Measurements from ENCODE around the gene SH2B2.

Gene SH2B2

GRCh38 chr7:102294589-102294988, 7.9 kb downstream of the SH2B2 start:
- Histone ChIP-seq H3K4me1 (ENCODE audit: insufficient read depth, low read length) (0 out of 2 replicates have a peak, but pooled peaks cover 2% of the 10 kb centered on the region), H3K9me3 (ENCODE audit: insufficient read depth, low read length, severe bottlenecking) (no peaks in the 10 kb centered on the region), H3K79me2 (ENCODE audit: insufficient read depth, low read length) (no peaks in the 10 kb centered on the region), H4K20me1 (ENCODE audit: insufficient read depth, low read length) (peaks cover 16% of the 10 kb centered on the region), H3K27me3 (ENCODE audit: insufficient read depth, low read length, poor library complexity) (no peaks in the 10 kb centered on the region), H3K9ac (ENCODE audit: low read depth, low read length) (no peak overlapping the region), H2AFZ (ENCODE audit: low read depth, low read length) (no peak overlapping the region), H3K36me3 (ENCODE audit: insufficient read depth, low read length) (no peaks in the 10 kb centered on the region), H3K4me3 (ENCODE audit: low read depth in 1 of 2, low read length in 2 of 2) (no peak overlapping the region), H3K4me2 (ENCODE audit: insufficient read depth, low read length) (no peak overlapping the region), H3K27ac (ENCODE audit: low read length) (no peak overlapping the region)
- DNase-seq (no peak), ATAC-seq (ENCODE audit: insufficient read depth, low read depth) (no peak)
- TF ChIP-seq EZH2 (IDR thresholded peaks at IDR 0.05; ENCODE audit: borderline replicate concordance, low read depth, low read length, severe bottlenecking) = no peak
- TF ChIP-seq, protein P1, sequence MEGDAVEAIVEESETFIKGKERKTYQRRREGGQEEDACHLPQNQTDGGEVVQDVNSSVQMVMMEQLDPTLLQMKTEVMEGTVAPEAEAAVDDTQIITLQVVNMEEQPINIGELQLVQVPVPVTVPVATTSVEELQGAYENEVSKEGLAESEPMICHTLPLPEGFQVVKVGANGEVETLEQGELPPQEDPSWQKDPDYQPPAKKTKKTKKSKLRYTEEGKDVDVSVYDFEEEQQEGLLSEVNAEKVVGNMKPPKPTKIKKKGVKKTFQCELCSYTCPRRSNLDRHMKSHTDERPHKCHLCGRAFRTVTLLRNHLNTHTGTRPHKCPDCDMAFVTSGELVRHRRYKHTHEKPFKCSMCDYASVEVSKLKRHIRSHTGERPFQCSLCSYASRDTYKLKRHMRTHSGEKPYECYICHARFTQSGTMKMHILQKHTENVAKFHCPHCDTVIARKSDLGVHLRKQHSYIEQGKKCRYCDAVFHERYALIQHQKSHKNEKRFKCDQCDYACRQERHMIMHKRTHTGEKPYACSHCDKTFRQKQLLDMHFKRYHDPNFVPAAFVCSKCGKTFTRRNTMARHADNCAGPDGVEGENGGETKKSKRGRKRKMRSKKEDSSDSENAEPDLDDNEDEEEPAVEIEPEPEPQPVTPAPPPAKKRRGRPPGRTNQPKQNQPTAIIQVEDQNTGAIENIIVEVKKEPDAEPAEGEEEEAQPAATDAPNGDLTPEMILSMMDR (IDR thresholded peaks at IDR 0.05; ENCODE audit: borderline replicate concordance, extremely low read depth, low read length, poor library complexity, severe bottlenecking) = no peak

DNA sequence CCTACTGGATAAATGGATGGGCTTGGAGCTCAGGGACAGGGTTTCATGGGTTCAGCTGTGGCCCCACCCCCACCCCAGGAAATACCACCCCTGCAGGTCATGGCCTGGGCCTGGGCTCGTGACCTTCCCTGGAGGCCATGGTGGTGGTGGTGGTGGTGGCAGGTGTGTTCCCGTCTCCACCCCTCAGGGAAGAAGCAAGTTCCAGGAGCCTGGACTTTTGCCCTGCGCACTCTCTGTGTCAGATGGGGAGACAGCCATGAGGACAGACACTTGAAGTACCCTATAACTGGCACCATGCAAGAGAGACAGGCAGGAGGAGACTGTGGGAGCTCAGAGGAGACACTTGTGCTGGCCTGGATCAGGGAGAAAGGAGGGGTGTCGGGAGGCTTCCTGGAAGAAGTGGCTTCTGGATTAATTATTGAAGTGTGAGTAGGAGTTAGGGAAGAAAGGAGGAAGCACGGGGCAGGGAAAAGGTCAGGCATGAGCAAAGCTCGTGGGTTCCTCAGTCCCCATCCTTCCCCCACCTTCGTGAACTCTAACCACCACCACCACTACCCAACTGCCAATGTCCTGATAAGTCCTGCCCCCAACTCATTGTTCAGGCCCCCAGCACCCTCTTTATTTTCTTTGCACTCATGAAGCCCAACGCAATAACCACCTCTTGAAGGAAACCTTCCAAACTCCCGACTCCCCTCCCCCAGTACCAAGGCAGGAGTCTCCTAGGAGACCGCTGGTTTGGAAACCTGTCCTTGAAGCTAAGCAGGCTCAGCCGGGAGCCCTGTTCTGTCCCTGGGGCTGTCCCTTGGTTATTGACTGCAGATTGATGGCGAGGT, 8.9 kb downstream of the SH2B2 start:
- TF ChIP-seq, protein P1 (IDR thresholded peaks at IDR 0.05; ENCODE audit: borderline replicate concordance, extremely low read depth, low read length, poor library complexity, severe bottlenecking) = no peak
- no peak for TF ChIP-seq EZH2 (IDR thresholded peaks at IDR 0.05; ENCODE audit: borderline replicate concordance, low read depth, low read length, severe bottlenecking)
- Histone ChIP-seq H3K4me3 (ENCODE audit: low read depth in 1 of 2, low read length in 2 of 2) (no peak overlapping the region), H3K27me3 (ENCODE audit: insufficient read depth, low read length, poor library complexity) (no peaks in the 10 kb centered on the region), H3K36me3 (ENCODE audit: insufficient read depth, low read length) (no peaks in the 10 kb centered on the region), H3K27ac (ENCODE audit: low read length) (no peak overlapping the region), H3K9ac (ENCODE audit: low read depth, low read length) (no peak overlapping the region), H3K9me3 (ENCODE audit: insufficient read depth, low read length, severe bottlenecking) (no peaks in the 10 kb centered on the region), H3K4me1 (ENCODE audit: insufficient read depth, low read length) (no peaks in the 10 kb centered on the region), H4K20me1 (ENCODE audit: insufficient read depth, low read length) (peaks cover 12% of the 10 kb centered on the region), H3K79me2 (ENCODE audit: insufficient read depth, low read length) (no peaks in the 10 kb centered on the region), H2AFZ (ENCODE audit: low read depth, low read length) (no peak overlapping the region), H3K4me2 (ENCODE audit: insufficient read depth, low read length) (no peak overlapping the region)
- no peak for DNase-seq
- no peak for ATAC-seq (ENCODE audit: insufficient read depth, low read depth)

DNA sequence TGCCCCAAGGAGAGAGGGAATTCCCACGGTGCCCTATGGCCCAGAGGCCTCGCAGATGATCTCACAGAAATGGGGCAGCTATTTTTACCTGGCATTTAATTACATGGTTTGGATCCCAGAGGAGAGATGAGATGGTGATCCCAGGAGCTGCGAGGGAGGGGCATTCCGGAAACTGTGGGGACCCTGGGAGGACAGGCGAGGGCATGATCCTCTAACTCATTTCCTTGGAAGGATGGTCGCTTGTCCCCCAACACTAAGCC, 9.4 kb downstream of the SH2B2 start:
- DNase-seq (no peak), ATAC-seq (ENCODE audit: insufficient read depth, low read depth) (no peak)
- H3K9ac ChIP-seq (ENCODE audit: low read depth, low read length) = no peak overlapping the region
- H3K4me2 ChIP-seq (ENCODE audit: insufficient read depth, low read length) = no peak overlapping the region
- no peaks in the 10 kb centered on the region for H3K9me3 ChIP-seq (ENCODE audit: insufficient read depth, low read length, severe bottlenecking)
- H3K4me3 ChIP-seq (ENCODE audit: low read depth in 1 of 2, low read length in 2 of 2) = no peak overlapping the region
- no peak overlapping the region for H3K27ac ChIP-seq (ENCODE audit: low read length)
- no peaks in the 10 kb centered on the region for H3K27me3 ChIP-seq (ENCODE audit: insufficient read depth, low read length, poor library complexity)
- peaks cover 8% of the 10 kb centered on the region for H4K20me1 ChIP-seq (ENCODE audit: insufficient read depth, low read length)
- H3K4me1 ChIP-seq (ENCODE audit: insufficient read depth, low read length) = no peaks in the 10 kb centered on the region
- H2AFZ ChIP-seq (ENCODE audit: low read depth, low read length) = no peak overlapping the region
- H3K36me3 ChIP-seq (ENCODE audit: insufficient read depth, low read length) = no peaks in the 10 kb centered on the region
- TF ChIP-seq, protein P1 (IDR thresholded peaks at IDR 0.05; ENCODE audit: borderline replicate concordance, extremely low read depth, low read length, poor library complexity, severe bottlenecking) = no peak
- TF ChIP-seq EZH2 (IDR thresholded peaks at IDR 0.05; ENCODE audit: borderline replicate concordance, low read depth, low read length, severe bottlenecking) = no peak
- H3K79me2 ChIP-seq (ENCODE audit: insufficient read depth, low read length) = no peaks in the 10 kb centered on the region

Data from DND-41 (cell line).